Rectal smooth muscle tissue (tissue), 1 donor: Measurements from ENCODE around the gene UBE2O.
"Not testable (repeated sequence)": the region's sequence is repeated elsewhere in the genome, so short reads cannot be mapped to it uniquely, and the experiment has no call there.

Experiments used
- H3K27ac ChIP-seq: one replicate; pipeline ENCODE4 v1.7.0; 2013; ENCODE audit warnings: low read depth, low read length, inconsistent platforms
- H3K27me3 ChIP-seq: one replicate; pipeline ENCODE4 v1.7.0; 2013; ENCODE audit warnings: low read length; ENCODE audit not compliant: control insufficient read depth, insufficient read depth
- H3K36me3 ChIP-seq: one replicate; pipeline ENCODE4 v1.7.0; 2013; ENCODE audit warnings: low read length; ENCODE audit not compliant: control insufficient read depth, insufficient read depth
- H3K4me1 ChIP-seq: one replicate; pipeline ENCODE4 v1.7.0; 2013; ENCODE audit warnings: low read length; ENCODE audit not compliant: control insufficient read depth, insufficient read depth
- H3K4me3 ChIP-seq: one replicate; pipeline ENCODE4 v1.7.0; 2013; ENCODE audit warnings: low read length
- H3K9ac ChIP-seq: one replicate; pipeline ENCODE4 v1.7.0; 2013; ENCODE audit warnings: low read length

UBE2O gene

GRCh38 chr17:76369379-76369778, 83.6 kb downstream of the UBE2O start:
- no peak overlapping the region for H3K9ac ChIP-seq

GRCh38 chr17:76368545-76368944, 84.4 kb downstream of the UBE2O start:
- no peak overlapping the region for H3K4me3 ChIP-seq
- no peak overlapping the region for H3K27ac ChIP-seq
- H3K27me3 ChIP-seq, result no peaks in the 10 kb centered on the region
- H3K36me3 ChIP-seq, result no peaks in the 10 kb centered on the region
- H3K9ac ChIP-seq, result no peak overlapping the region
- peaks cover 3% of the 10 kb centered on the region for H3K4me1 ChIP-seq

More at GRCh38 chr17:76369379-76369778, 83.6 kb downstream of the UBE2O start:
- Histone ChIP-seq H3K4me1 (peaks cover 3% of the 10 kb centered on the region), H3K27ac (no peak overlapping the region), H3K27me3 (no peaks in the 10 kb centered on the region), H3K4me3 (no peak overlapping the region), H3K36me3 (no peaks in the 10 kb centered on the region)

GRCh38 chr17:76367642-76368041, 85.3 kb downstream of the UBE2O start:
- no peak overlapping the region for H3K9ac ChIP-seq
- no peak overlapping the region for H3K4me3 ChIP-seq
- no peaks in the 10 kb centered on the region for H3K27me3 ChIP-seq
- no peak overlapping the region for H3K27ac ChIP-seq
- H3K4me1 ChIP-seq, result peaks cover 3% of the 10 kb centered on the region
- no peaks in the 10 kb centered on the region for H3K36me3 ChIP-seq

GRCh38 chr17:76366247-76366646, 86.7 kb downstream of the UBE2O start:
- no peaks in the 10 kb centered on the region for H3K36me3 ChIP-seq
- no peak overlapping the region for H3K9ac ChIP-seq
- H3K27me3 ChIP-seq, result no peaks in the 10 kb centered on the region
- H3K27ac ChIP-seq, result no peak overlapping the region
- H3K4me1 ChIP-seq, result peaks cover 3% of the 10 kb centered on the region
- H3K4me3 ChIP-seq, result no peak overlapping the region

GRCh38 chr17:76365256-76365903, 87.6 kb downstream of the UBE2O start:
- Histone ChIP-seq H3K9ac (no peak overlapping the region), H3K27me3 (no peaks in the 10 kb centered on the region), H3K36me3 (no peaks in the 10 kb centered on the region), H3K4me1 (peaks cover 2% of the 10 kb centered on the region), H3K4me3 (no peak overlapping the region), H3K27ac (no peak overlapping the region)

- no peak overlapping the region for H3K9ac ChIP-seq
These were observed 89.7 kb downstream of the UBE2O start for GRCh38 chr17:76363107-76363842.

GRCh38 chr17:76360461-76360860, 92.5 kb downstream of the UBE2O start:
- no peak overlapping the region for H3K27ac ChIP-seq

More at GRCh38 chr17:76363107-76363842, 89.7 kb downstream of the UBE2O start:
- no peaks in the 10 kb centered on the region for H3K36me3 ChIP-seq
- no peak overlapping the region for H3K27ac ChIP-seq
- no peaks in the 10 kb centered on the region for H3K4me1 ChIP-seq
- H3K27me3 ChIP-seq, result no peaks in the 10 kb centered on the region
- H3K4me3 ChIP-seq, result no peak overlapping the region

GRCh38 chr17:76359776-76360175, 93.2 kb downstream of the UBE2O start:
- H3K9ac ChIP-seq, H3K36me3 ChIP-seq, H3K27me3 ChIP-seq, H3K4me1 ChIP-seq, H3K4me3 ChIP-seq, H3K27ac ChIP-seq: not testable (repeated sequence)

More at GRCh38 chr17:76360461-76360860, 92.5 kb downstream of the UBE2O start:
- Histone ChIP-seq H3K4me1 (no peaks in the 10 kb centered on the region), H3K36me3 (no peaks in the 10 kb centered on the region), H3K27me3 (no peaks in the 10 kb centered on the region), H3K4me3 (no peak overlapping the region), H3K9ac (no peak overlapping the region)

GRCh38 chr17:76359375-76359774, 93.6 kb downstream of the UBE2O start:
- no peaks in the 10 kb centered on the region for H3K4me1 ChIP-seq
- H3K4me3 ChIP-seq, result no peak overlapping the region
- no peaks in the 10 kb centered on the region for H3K27me3 ChIP-seq
- no peaks in the 10 kb centered on the region for H3K36me3 ChIP-seq
- H3K27ac ChIP-seq, result no peak overlapping the region
- H3K9ac ChIP-seq, result no peak overlapping the region

GRCh38 chr17:76357597-76358158, 95.3 kb downstream of the UBE2O start:
- no peaks in the 10 kb centered on the region for H3K4me1 ChIP-seq
- H3K27ac ChIP-seq, result no peak overlapping the region
- H3K36me3 ChIP-seq, result no peaks in the 10 kb centered on the region
- no peak overlapping the region for H3K4me3 ChIP-seq
- no peaks in the 10 kb centered on the region for H3K27me3 ChIP-seq
- H3K9ac ChIP-seq, result no peak overlapping the region

- Histone ChIP-seq H3K4me3 (no peak overlapping the region), H3K36me3 (no peaks in the 10 kb centered on the region), H3K9ac (no peak overlapping the region), H3K27ac (no peak overlapping the region), H3K27me3 (no peaks in the 10 kb centered on the region), H3K4me1 (no peaks in the 10 kb centered on the region)
These were observed 96.0 kb downstream of the UBE2O start for GRCh38 chr17:76356803-76357456.

GRCh38 chr17:76354747-76355310, 98.1 kb downstream of the UBE2O start:
- H3K36me3 ChIP-seq, result no peaks in the 10 kb centered on the region
- H3K27me3 ChIP-seq, result no peaks in the 10 kb centered on the region
- H3K9ac ChIP-seq, result no peak overlapping the region
- H3K4me1 ChIP-seq, result no peaks in the 10 kb centered on the region
- H3K4me3 ChIP-seq, result no peak overlapping the region
- no peak overlapping the region for H3K27ac ChIP-seq
